GM23338 (cell line): ENCODE data around the gene TLE2.

Source experiments
- CREB1 ChIP-seq: fragments of 250-450 bp; sonication (Bioruptor Pico); IDR thresholded peaks from 2 replicates; pipeline ENCODE4 v1.5.0; 2020; ENCODE audit warnings: low read depth, mild to moderate bottlenecking, moderate library complexity
- CTCF ChIP-seq, 2 experiments: fragments of 200-600 bp in 1 of 2; sonication (generic) in 1 of 2; conservative IDR thresholded peaks; 2 replicates each; pipeline versions ENCODE4 v1.5.1 to v1.6.1; 2016 to 2017; ENCODE audit warnings: antibody characterized with exemption in 2 of 2, low read depth in 2 of 2, mild to moderate bottlenecking in 2 of 2, moderate library complexity in 1 of 2
- EZH2 ChIP-seq: fragments of 200-600 bp; sonication (generic); IDR thresholded peaks from one replicate; pipeline ENCODE4 v1.8.0; 2017; ENCODE audit warnings: antibody characterized with exemption, mild to moderate bottlenecking, low read depth; ENCODE audit not compliant: unreplicated experiment
- EZH2phosphoT487 ChIP-seq: fragments of 200-600 bp; sonication (generic); IDR thresholded peaks from one replicate; pipeline ENCODE4 v1.8.1; 2018; ENCODE audit warnings: antibody characterized with exemption; ENCODE audit not compliant: unreplicated experiment
- JUNB ChIP-seq: IDR thresholded peaks from one replicate; pipeline ENCODE4 v1.6.1; 2016; ENCODE audit warnings: antibody characterized with exemption; ENCODE audit not compliant: unreplicated experiment
- POLR2AphosphoS5 ChIP-seq: IDR thresholded peaks from 2 replicates; pipeline ENCODE4 v1.6.1; 2016; ENCODE audit warnings: antibody characterized with exemption, low read depth
- STAT1 ChIP-seq: IDR thresholded peaks from one replicate; pipeline ENCODE4 v1.6.1; 2016; ENCODE audit warnings: antibody characterized with exemption; ENCODE audit not compliant: unreplicated experiment
- ZNF331 ChIP-seq: fragments of 250-450 bp; sonication (Bioruptor Pico); IDR thresholded peaks from 2 replicates; pipeline ENCODE4 v1.5.0; 2020; ENCODE audit warnings: low read depth, mild to moderate bottlenecking, moderate library complexity
- TF ChIP-seq, protein P1 (sequence below): IDR thresholded peaks from one replicate; pipeline ENCODE4 v1.6.1; 2018; ENCODE audit warnings: antibody characterized with exemption; ENCODE audit not compliant: unreplicated experiment
- TF ChIP-seq, protein P2 (sequence below): IDR thresholded peaks from 2 replicates; pipeline ENCODE4 v1.6.1; 2016; ENCODE audit warnings: antibody characterized with exemption

GRCh38 chr19:3024870-3025548, 4.1 kb downstream of the TLE2 start:
- no peak for TF ChIP-seq CTCF (conservative IDR thresholded peaks at IDR 0.05; ENCODE audit: low read depth in 2 of 2)
- TF ChIP-seq EZH2phosphoT487 = no peak
- TF ChIP-seq POLR2AphosphoS5 = 0 out of 2 replicates have a peak, but pooled peaks have one; percentile 18
- TF ChIP-seq EZH2 = no peak
- TF ChIP-seq ZNF331 (CRISPR knock-in tag) = no peak
- TF ChIP-seq CREB1 (CRISPR knock-in tag) = no peak
- TF ChIP-seq, protein P1, sequence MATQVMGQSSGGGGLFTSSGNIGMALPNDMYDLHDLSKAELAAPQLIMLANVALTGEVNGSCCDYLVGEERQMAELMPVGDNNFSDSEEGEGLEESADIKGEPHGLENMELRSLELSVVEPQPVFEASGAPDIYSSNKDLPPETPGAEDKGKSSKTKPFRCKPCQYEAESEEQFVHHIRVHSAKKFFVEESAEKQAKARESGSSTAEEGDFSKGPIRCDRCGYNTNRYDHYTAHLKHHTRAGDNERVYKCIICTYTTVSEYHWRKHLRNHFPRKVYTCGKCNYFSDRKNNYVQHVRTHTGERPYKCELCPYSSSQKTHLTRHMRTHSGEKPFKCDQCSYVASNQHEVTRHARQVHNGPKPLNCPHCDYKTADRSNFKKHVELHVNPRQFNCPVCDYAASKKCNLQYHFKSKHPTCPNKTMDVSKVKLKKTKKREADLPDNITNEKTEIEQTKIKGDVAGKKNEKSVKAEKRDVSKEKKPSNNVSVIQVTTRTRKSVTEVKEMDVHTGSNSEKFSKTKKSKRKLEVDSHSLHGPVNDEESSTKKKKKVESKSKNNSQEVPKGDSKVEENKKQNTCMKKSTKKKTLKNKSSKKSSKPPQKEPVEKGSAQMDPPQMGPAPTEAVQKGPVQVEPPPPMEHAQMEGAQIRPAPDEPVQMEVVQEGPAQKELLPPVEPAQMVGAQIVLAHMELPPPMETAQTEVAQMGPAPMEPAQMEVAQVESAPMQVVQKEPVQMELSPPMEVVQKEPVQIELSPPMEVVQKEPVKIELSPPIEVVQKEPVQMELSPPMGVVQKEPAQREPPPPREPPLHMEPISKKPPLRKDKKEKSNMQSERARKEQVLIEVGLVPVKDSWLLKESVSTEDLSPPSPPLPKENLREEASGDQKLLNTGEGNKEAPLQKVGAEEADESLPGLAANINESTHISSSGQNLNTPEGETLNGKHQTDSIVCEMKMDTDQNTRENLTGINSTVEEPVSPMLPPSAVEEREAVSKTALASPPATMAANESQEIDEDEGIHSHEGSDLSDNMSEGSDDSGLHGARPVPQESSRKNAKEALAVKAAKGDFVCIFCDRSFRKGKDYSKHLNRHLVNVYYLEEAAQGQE = no peak
- TF ChIP-seq, protein P2, sequence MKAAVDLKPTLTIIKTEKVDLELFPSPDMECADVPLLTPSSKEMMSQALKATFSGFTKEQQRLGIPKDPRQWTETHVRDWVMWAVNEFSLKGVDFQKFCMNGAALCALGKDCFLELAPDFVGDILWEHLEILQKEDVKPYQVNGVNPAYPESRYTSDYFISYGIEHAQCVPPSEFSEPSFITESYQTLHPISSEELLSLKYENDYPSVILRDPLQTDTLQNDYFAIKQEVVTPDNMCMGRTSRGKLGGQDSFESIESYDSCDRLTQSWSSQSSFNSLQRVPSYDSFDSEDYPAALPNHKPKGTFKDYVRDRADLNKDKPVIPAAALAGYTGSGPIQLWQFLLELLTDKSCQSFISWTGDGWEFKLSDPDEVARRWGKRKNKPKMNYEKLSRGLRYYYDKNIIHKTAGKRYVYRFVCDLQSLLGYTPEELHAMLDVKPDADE = no peak
- TF ChIP-seq JUNB = no peak
- no peak for TF ChIP-seq STAT1
